ENCODE results near the gene OR52E6. TPM values are rescaled to one million over a fixed set of nuclear protein-coding genes. Genes with fewer than 3 reads are reported as not detected.

The OR52E6 gene
- polyA plus RNA-seq, 1 donor (not counting 4 experiments of a cell fraction or from before 2014, with no cell fraction given) = not detected

DNA sequence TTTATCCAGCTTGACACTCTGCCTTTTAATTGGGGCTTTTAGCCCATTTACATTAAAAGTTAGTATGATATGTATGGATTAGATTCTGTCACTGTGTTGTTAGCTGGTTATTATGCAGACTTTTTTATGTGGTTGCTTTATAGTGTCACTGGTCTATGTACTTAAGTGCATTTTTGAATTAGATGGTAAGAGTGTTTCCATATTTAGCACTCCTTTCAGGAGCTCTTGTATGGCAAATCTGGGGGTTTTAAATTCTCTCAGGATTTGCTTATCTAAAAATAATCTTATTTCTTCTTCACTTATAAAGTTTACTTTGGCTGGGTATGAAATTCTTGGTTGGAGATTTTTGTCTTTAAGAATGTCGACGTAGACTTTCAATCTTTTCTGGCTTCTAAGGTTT, 4.0 kb downstream of the OR52E6 start:
- Histone ChIP-seq H3K27me3 (ENCODE audit: control insufficient read depth, extremely low read depth, insufficient read depth, low read length) (no peaks in the 10 kb centered on the region), H3K9me3 (ENCODE audit: control insufficient read depth, low read depth, low read length) (no peaks in the 10 kb centered on the region), H2AFZ (ENCODE audit: control insufficient read depth, low read length) (no peak overlapping the region), H4K20me1 (ENCODE audit: control insufficient read depth, extremely low read depth, insufficient read depth, low read length) (no peaks in the 10 kb centered on the region), H3K27ac (ENCODE audit: control insufficient read depth, insufficient read depth, low read length) (no peak overlapping the region), H3K9ac (ENCODE audit: control insufficient read depth, extremely low read depth, insufficient read depth, low read length) (no peak overlapping the region), H3K9me1 (ENCODE audit: control insufficient read depth, extremely low read depth, insufficient read depth, low read length) (no peaks in the 10 kb centered on the region), H3K36me3 (ENCODE audit: control insufficient read depth in 2 of 2, extremely low read depth in 1 of 2, insufficient read depth in 2 of 2, low read length in 2 of 2) (no peaks in the 10 kb centered on the region), H3K4me1 (ENCODE audit: control insufficient read depth, extremely low read depth, insufficient read depth, low read length) (no peaks in the 10 kb centered on the region), H3K4me2 (ENCODE audit: control insufficient read depth, extremely low read depth, insufficient read depth, low read depth, low read length) (no peak overlapping the region), H3K79me2 (ENCODE audit: control insufficient read depth, insufficient read depth, low read length) (no peaks in the 10 kb centered on the region), H3K4me3 (ENCODE audit: control insufficient read depth in 2 of 3, extremely low read depth in 1 of 3, insufficient read depth in 2 of 3, low read depth in 1 of 3, low read length in 3 of 3) (no peak overlapping the region)
- no peak for FAIRE-seq
- DNase-seq (ENCODE audit: low read depth, low spot score) = no peak
- TF ChIP-seq EZH2 (IDR thresholded peaks at IDR 0.05; ENCODE audit: low read length) = no peak
- TF ChIP-seq CTCF (optimal IDR thresholded peaks at IDR 0.05 in 1 of 3, IDR thresholded peaks at IDR 0.05 in 1 of 3, conservative IDR thresholded peaks at IDR 0.05 in 1 of 3; ENCODE audit: extremely low read depth in 1 of 3, insufficient read depth in 2 of 3, low read length in 3 of 3) = no peak
- dilution Hi-C loops (cut with MboI; ENCODE audit: extremely low pct_ligation_motif_present, low sequenced_read_pairs) = no loop called here

- dilution Hi-C loops (cut with MboI; ENCODE audit: extremely low pct_ligation_motif_present, low sequenced_read_pairs) = no loop called here
- Histone ChIP-seq H3K4me1 (ENCODE audit: control insufficient read depth, extremely low read depth, insufficient read depth, low read length) (no peaks in the 10 kb centered on the region), H3K9ac (ENCODE audit: control insufficient read depth, extremely low read depth, insufficient read depth, low read length) (no peak overlapping the region), H3K4me2 (ENCODE audit: control insufficient read depth, extremely low read depth, insufficient read depth, low read depth, low read length) (no peak overlapping the region), H3K4me3 (ENCODE audit: control insufficient read depth in 2 of 3, extremely low read depth in 1 of 3, insufficient read depth in 2 of 3, low read depth in 1 of 3, low read length in 3 of 3) (no peak overlapping the region), H3K36me3 (ENCODE audit: control insufficient read depth in 2 of 2, extremely low read depth in 1 of 2, insufficient read depth in 2 of 2, low read length in 2 of 2) (no peaks in the 10 kb centered on the region), H3K79me2 (ENCODE audit: control insufficient read depth, insufficient read depth, low read length) (no peaks in the 10 kb centered on the region), H2AFZ (ENCODE audit: control insufficient read depth, low read length) (no peak overlapping the region), H3K27me3 (ENCODE audit: control insufficient read depth, extremely low read depth, insufficient read depth, low read length) (no peaks in the 10 kb centered on the region), H3K27ac (ENCODE audit: control insufficient read depth, insufficient read depth, low read length) (no peak overlapping the region), H3K9me1 (ENCODE audit: control insufficient read depth, extremely low read depth, insufficient read depth, low read length) (no peaks in the 10 kb centered on the region), H3K9me3 (ENCODE audit: control insufficient read depth, low read depth, low read length) (no peaks in the 10 kb centered on the region), H4K20me1 (ENCODE audit: control insufficient read depth, extremely low read depth, insufficient read depth, low read length) (no peaks in the 10 kb centered on the region)
- FAIRE-seq = no peak
- TF ChIP-seq CTCF (optimal IDR thresholded peaks at IDR 0.05 in 1 of 3, IDR thresholded peaks at IDR 0.05 in 1 of 3, conservative IDR thresholded peaks at IDR 0.05 in 1 of 3; ENCODE audit: extremely low read depth in 1 of 3, insufficient read depth in 2 of 3, low read length in 3 of 3) (no peak), EZH2 (IDR thresholded peaks at IDR 0.05; ENCODE audit: low read length) (no peak)
- DNase-seq (ENCODE audit: low read depth, low spot score) = no peak
Observed at GRCh38 chr11:5833446-5833845, 8.3 kb downstream of the OR52E6 start.

Data from keratinocyte (primary cell).